ENCODE measurements around the gene PTGER3. TPM values are rescaled to one million over a fixed set of nuclear protein-coding genes. Genes with fewer than 3 reads are reported as not detected.

Gene PTGER3
- polyA plus RNA-seq, 1 of the 3 experiments (the other 2 are of a cell fraction) = 1.9 TPM

DNA sequence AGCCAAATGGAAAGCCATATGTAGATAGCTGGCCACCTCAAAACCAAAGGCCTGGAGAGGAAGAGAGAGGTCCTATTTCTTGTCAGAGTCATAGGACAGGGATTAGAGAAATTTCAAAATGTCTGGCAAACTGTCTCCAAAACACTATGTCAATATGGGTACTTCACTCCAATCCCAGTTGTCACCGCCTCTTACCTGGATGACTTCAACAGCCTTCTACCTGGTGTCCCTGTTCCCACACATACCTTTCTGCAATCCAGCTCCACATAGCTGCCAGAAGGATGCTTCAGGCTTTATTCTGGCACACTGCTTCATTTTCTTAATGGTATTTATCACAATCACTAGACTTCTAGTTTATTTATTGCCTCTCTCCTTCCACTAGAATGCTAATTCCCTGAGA, 14.5 kb downstream of the PTGER3 start:
- H3K4me1 ChIP-seq (ENCODE audit: control insufficient read depth in 1 of 2, insufficient read depth in 2 of 2, low read depth in 1 of 2, low read length in 1 of 2) = peaks cover 0 to 23% of the 10 kb centered on the region in 2 experiments; a peak in 1 of 4 replicates
- DNase-seq = no peak
- H3K27ac ChIP-seq (ENCODE audit: low read depth in 2 of 2, low read length in 1 of 2) = no peak overlapping the region
- 86% methylated on average over 1 of the region's 1 CpG for WGBS (ENCODE audit: low lambda C conversion rate)
- no peak overlapping the region for H3K9ac ChIP-seq
- H4K20me1 ChIP-seq (ENCODE audit: insufficient read depth) = no peaks in the 10 kb centered on the region
- H3K36me3 ChIP-seq (replicated peaks in 1 of 2; ENCODE audit: control insufficient read depth in 1 of 2, insufficient read depth in 2 of 2, low read length in 1 of 2) = no peaks in the 10 kb centered on the region
- no peaks in the 10 kb centered on the region for H3K9me3 ChIP-seq
- H3K27me3 ChIP-seq (ENCODE audit: insufficient read depth) = no peaks in the 10 kb centered on the region
- no peaks in the 10 kb centered on the region for H3F3A ChIP-seq (replicated peaks; ENCODE audit: insufficient read depth)
- no peaks in the 10 kb centered on the region for H3K79me2 ChIP-seq (ENCODE audit: insufficient read depth)
- no peak overlapping the region for H3K4me3 ChIP-seq (ENCODE audit: low read depth in 2 of 2, low read length in 1 of 2)
- POLR2A ChIA-PET = no interaction called here
- H3K9me2 ChIP-seq = no peaks in the 10 kb centered on the region
- H3K4me2 ChIP-seq = no peak overlapping the region
- H2AFZ ChIP-seq (ENCODE audit: low read depth) = no peak overlapping the region
- TF ChIP-seq CHD2 (IDR thresholded peaks at IDR 0.05; ENCODE audit: low read length, partially characterized antibody) (no peak), EP300 (IDR thresholded peaks at IDR 0.05; ENCODE audit: borderline replicate concordance in 1 of 2, low read depth in 1 of 2, low read length in 1 of 2) (no peak), FOXM1 (IDR thresholded peaks at IDR 0.05; ENCODE audit: low read depth) (no peak), RCOR1 (IDR thresholded peaks at IDR 0.05; ENCODE audit: low read length) (no peak), RAD21 (IDR thresholded peaks at IDR 0.05; ENCODE audit: low read length) (no peak), ELF1 (IDR thresholded peaks at IDR 0.05) (no peak), MXI1 (IDR thresholded peaks at IDR 0.05; ENCODE audit: low read depth, low read length) (no peak)
- TF ChIP-seq, protein P1, sequence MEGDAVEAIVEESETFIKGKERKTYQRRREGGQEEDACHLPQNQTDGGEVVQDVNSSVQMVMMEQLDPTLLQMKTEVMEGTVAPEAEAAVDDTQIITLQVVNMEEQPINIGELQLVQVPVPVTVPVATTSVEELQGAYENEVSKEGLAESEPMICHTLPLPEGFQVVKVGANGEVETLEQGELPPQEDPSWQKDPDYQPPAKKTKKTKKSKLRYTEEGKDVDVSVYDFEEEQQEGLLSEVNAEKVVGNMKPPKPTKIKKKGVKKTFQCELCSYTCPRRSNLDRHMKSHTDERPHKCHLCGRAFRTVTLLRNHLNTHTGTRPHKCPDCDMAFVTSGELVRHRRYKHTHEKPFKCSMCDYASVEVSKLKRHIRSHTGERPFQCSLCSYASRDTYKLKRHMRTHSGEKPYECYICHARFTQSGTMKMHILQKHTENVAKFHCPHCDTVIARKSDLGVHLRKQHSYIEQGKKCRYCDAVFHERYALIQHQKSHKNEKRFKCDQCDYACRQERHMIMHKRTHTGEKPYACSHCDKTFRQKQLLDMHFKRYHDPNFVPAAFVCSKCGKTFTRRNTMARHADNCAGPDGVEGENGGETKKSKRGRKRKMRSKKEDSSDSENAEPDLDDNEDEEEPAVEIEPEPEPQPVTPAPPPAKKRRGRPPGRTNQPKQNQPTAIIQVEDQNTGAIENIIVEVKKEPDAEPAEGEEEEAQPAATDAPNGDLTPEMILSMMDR (IDR thresholded peaks at IDR 0.05) = no peak
- TF ChIP-seq, protein P2, sequence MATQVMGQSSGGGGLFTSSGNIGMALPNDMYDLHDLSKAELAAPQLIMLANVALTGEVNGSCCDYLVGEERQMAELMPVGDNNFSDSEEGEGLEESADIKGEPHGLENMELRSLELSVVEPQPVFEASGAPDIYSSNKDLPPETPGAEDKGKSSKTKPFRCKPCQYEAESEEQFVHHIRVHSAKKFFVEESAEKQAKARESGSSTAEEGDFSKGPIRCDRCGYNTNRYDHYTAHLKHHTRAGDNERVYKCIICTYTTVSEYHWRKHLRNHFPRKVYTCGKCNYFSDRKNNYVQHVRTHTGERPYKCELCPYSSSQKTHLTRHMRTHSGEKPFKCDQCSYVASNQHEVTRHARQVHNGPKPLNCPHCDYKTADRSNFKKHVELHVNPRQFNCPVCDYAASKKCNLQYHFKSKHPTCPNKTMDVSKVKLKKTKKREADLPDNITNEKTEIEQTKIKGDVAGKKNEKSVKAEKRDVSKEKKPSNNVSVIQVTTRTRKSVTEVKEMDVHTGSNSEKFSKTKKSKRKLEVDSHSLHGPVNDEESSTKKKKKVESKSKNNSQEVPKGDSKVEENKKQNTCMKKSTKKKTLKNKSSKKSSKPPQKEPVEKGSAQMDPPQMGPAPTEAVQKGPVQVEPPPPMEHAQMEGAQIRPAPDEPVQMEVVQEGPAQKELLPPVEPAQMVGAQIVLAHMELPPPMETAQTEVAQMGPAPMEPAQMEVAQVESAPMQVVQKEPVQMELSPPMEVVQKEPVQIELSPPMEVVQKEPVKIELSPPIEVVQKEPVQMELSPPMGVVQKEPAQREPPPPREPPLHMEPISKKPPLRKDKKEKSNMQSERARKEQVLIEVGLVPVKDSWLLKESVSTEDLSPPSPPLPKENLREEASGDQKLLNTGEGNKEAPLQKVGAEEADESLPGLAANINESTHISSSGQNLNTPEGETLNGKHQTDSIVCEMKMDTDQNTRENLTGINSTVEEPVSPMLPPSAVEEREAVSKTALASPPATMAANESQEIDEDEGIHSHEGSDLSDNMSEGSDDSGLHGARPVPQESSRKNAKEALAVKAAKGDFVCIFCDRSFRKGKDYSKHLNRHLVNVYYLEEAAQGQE (IDR thresholded peaks at IDR 0.05; ENCODE audit: low read depth, low read length) = no peak
- TF ChIP-seq, protein P3, sequence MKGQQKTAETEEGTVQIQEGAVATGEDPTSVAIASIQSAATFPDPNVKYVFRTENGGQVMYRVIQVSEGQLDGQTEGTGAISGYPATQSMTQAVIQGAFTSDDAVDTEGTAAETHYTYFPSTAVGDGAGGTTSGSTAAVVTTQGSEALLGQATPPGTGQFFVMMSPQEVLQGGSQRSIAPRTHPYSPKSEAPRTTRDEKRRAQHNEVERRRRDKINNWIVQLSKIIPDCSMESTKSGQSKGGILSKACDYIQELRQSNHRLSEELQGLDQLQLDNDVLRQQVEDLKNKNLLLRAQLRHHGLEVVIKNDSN (IDR thresholded peaks at IDR 0.05; ENCODE audit: borderline replicate concordance, low read depth) = no peak
- TF ChIP-seq, protein P4, sequence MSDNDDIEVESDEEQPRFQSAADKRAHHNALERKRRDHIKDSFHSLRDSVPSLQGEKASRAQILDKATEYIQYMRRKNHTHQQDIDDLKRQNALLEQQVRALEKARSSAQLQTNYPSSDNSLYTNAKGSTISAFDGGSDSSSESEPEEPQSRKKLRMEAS (IDR thresholded peaks at IDR 0.05; ENCODE audit: low read depth) = no peak
- CTCF ChIA-PET = interaction anchor here (1.5 kb wide), 1 partner anchor 67 kb away, joined by 3 read pairs; no protein-coding TSS in a partner anchor

Measured in SK-N-SH (cell line).